Globus pallidus (tissue), 1 donor: ENCODE data around the gene AP1S3.
A peak's percentile ranks its signal among the peaks of the same experiment; 100 is the strongest.
"Not testable (repeated sequence)": the region's sequence is repeated elsewhere in the genome, so short reads cannot be mapped to it uniquely, and the experiment has no call there.

Experiments used
- DNase-seq: peaks from one replicate; pipeline ENCODE4 v3.0.0-alpha.2; 2015; ENCODE audit warnings: low spot score

Gene AP1S3

GRCh38 chr2:223800908-223801307 is 36.5 kb downstream of the AP1S3 start:
- DNase-seq, result no peak

- peak; percentile 45 for DNase-seq
Observed at GRCh38 chr2:223797811-223798721, 39.3 kb downstream of the AP1S3 start.

GRCh38 chr2:223797037-223797436 is 40.3 kb downstream of the AP1S3 start:
- DNase-seq, result no peak

GRCh38 chr2:223789423-223789822 is 48.0 kb downstream of the AP1S3 start:
- DNase-seq, result no peak

GRCh38 chr2:223788826-223789225 is 48.6 kb downstream of the AP1S3 start:
- no peak for DNase-seq

- DNase-seq, result not testable (repeated sequence)
Observed at GRCh38 chr2:223788106-223788505, 49.3 kb downstream of the AP1S3 start.

- DNase-seq, result no peak
Observed at GRCh38 chr2:223787358-223787757, 50.0 kb downstream of the AP1S3 start.

GRCh38 chr2:223786943-223787342 is 50.4 kb downstream of the AP1S3 start:
- no peak for DNase-seq

- no peak for DNase-seq
Observed at GRCh38 chr2:223786236-223786635, 51.1 kb downstream of the AP1S3 start.

- no peak for DNase-seq
Observed at GRCh38 chr2:223784221-223784772, 53.1 kb downstream of the AP1S3 start.

- no peak for DNase-seq
Observed at GRCh38 chr2:223782629-223783028, 54.8 kb downstream of the AP1S3 start.

GRCh38 chr2:223781560-223781959 is 55.8 kb downstream of the AP1S3 start:
- DNase-seq, result no peak

GRCh38 chr2:223779877-223780276 is 57.5 kb downstream of the AP1S3 start:
- DNase-seq, result no peak

GRCh38 chr2:223774193-223774592 is 63.2 kb downstream of the AP1S3 start:
- DNase-seq, result no peak

GRCh38 chr2:223772363-223772762 is 65.0 kb downstream of the AP1S3 start:
- DNase-seq, result no peak

GRCh38 chr2:223771475-223771874 is 65.9 kb downstream of the AP1S3 start:
- DNase-seq, result no peak

- DNase-seq, result no peak
Observed at GRCh38 chr2:223768179-223768578, 69.2 kb downstream of the AP1S3 start.

GRCh38 chr2:223767341-223767740 is 70.0 kb downstream of the AP1S3 start:
- DNase-seq, result no peak

GRCh38 chr2:223765221-223765785 is 72.1 kb downstream of the AP1S3 start:
- DNase-seq, result no peak

GRCh38 chr2:223764796-223765195 is 72.6 kb downstream of the AP1S3 start:
- no peak for DNase-seq

GRCh38 chr2:223762853-223763252 is 74.5 kb downstream of the AP1S3 start:
- no peak for DNase-seq

- DNase-seq, result not testable (repeated sequence)
Observed at GRCh38 chr2:223761746-223762145, 75.6 kb downstream of the AP1S3 start.

GRCh38 chr2:223760838-223761502 is 76.4 kb downstream of the AP1S3 start:
- no peak for DNase-seq
